Measurements from ENCODE around the gene GPR101.

GPR101 gene

GRCh38 chrX:137033774-137034507 is at the start of gene GPR101:
GPR101 (minus strand) TSS chrX:137033995; CDS start chrX:137031674, 2,321 bp downstream.
- DNase-seq (ENCODE audit: low read depth): no peak

GRCh38 chrX:137081239-137081638 is 47.4 kb upstream of the GPR101 start:
- no peak for DNase-seq (ENCODE audit: low read depth)

- no peak for DNase-seq (ENCODE audit: low read depth)
Measured at GRCh38 chrX:137072396-137072795, 38.6 kb upstream of the GPR101 start.

GRCh38 chrX:137071596-137071995 is 37.8 kb upstream of the GPR101 start:
- DNase-seq (ENCODE audit: low read depth): no peak

GRCh38 chrX:137067147-137067546 is 33.4 kb upstream of the GPR101 start:
- no peak for DNase-seq (ENCODE audit: low read depth)

GRCh38 chrX:137062915-137063617 is 29.3 kb upstream of the GPR101 start:
- no peak for DNase-seq (ENCODE audit: low read depth)

GRCh38 chrX:137058339-137059127 is 24.7 kb upstream of the GPR101 start:
- no peak for DNase-seq (ENCODE audit: low read depth)

- DNase-seq (ENCODE audit: low read depth): peak; percentile 7
Measured at GRCh38 chrX:137052643-137053235, 18.9 kb upstream of the GPR101 start.

- peak; percentile 68 for DNase-seq (ENCODE audit: low read depth)
Measured at GRCh38 chrX:137051978-137052642, 18.3 kb upstream of the GPR101 start.

GRCh38 chrX:137044893-137045292 is 11.1 kb upstream of the GPR101 start:
- DNase-seq (ENCODE audit: low read depth): no peak

- no peak for DNase-seq (ENCODE audit: low read depth)
Measured at GRCh38 chrX:137043736-137044135, 9.9 kb upstream of the GPR101 start.

- no peak for DNase-seq (ENCODE audit: low read depth)
Measured at GRCh38 chrX:137041329-137041728, 7.5 kb upstream of the GPR101 start.

GRCh38 chrX:137040113-137040794 is 6.5 kb upstream of the GPR101 start:
- no peak for DNase-seq (ENCODE audit: low read depth)

- no peak for DNase-seq (ENCODE audit: low read depth)
Measured at GRCh38 chrX:137034508-137034872, 695 bp upstream of the GPR101 start.

- DNase-seq (ENCODE audit: low read depth): no peak
Measured at GRCh38 chrX:137032841-137033773, 688 bp downstream of the GPR101 start.

- no peak for DNase-seq (ENCODE audit: low read depth)
Measured at GRCh38 chrX:137032341-137032694, 1.5 kb downstream of the GPR101 start.

GRCh38 chrX:137031517-137032340 is 2.1 kb downstream of the GPR101 start:
- no peak for DNase-seq (ENCODE audit: low read depth)

- no peak for DNase-seq (ENCODE audit: low read depth)
Measured at GRCh38 chrX:137031039-137031438, 2.8 kb downstream of the GPR101 start.

- no peak for DNase-seq (ENCODE audit: low read depth)
Measured at GRCh38 chrX:137028699-137029098, 5.1 kb downstream of the GPR101 start.

Measured in activated T-helper 1 cell treated with Interleukin-2 at 50 U/mL for 16 hours (primary cell).